ENCODE results near the gene CCSER1.

Gene CCSER1

DNA sequence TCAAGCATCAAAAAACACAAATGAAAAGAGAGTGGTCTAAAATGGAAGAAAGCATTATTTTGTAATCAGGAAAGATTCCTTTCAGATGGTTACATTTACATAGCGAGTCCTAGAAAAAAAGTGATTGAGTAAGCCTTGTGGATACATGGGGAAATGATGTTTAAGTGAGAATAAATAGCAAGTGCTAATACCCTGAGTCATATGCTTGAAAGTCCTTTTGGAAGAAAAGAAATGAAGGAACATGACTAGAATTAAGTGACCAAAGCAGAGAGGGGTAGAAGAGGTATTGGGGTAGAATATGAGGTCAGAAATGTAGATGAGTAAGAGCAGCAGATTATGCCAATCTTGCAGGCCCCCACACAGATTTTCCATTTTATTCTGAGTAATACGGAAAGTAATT, 1361.8 kb downstream of the CCSER1 start:
- no peaks in the 10 kb centered on the region for H3K79me2 ChIP-seq (ENCODE audit: control insufficient read depth, low read length)
- no peaks in the 10 kb centered on the region for H3K27me3 ChIP-seq (ENCODE audit: control insufficient read depth, low read length)
- H3K9me2 ChIP-seq (replicated peaks; ENCODE audit: control insufficient read depth, low read length) = no peaks in the 10 kb centered on the region
- no peak overlapping the region for H3K4me2 ChIP-seq (ENCODE audit: low read length)
- H3K4me3 ChIP-seq (ENCODE audit: low read length) = no peak overlapping the region
- no peak overlapping the region for H3K27ac ChIP-seq (ENCODE audit: low read depth, low read length)
- no peaks in the 10 kb centered on the region for H3F3A ChIP-seq (ENCODE audit: control insufficient read depth, insufficient read depth)
- no peaks in the 10 kb centered on the region for H3K4me1 ChIP-seq (ENCODE audit: control insufficient read depth, low read length)
- H3K9me3 ChIP-seq (ENCODE audit: control insufficient read depth, insufficient read depth, low read length) = no peaks in the 10 kb centered on the region
- no peak for TF ChIP-seq EZH2phosphoT487 (IDR thresholded peaks at IDR 0.05; ENCODE audit: borderline replicate concordance, low read length)
- TF ChIP-seq, protein P1, sequence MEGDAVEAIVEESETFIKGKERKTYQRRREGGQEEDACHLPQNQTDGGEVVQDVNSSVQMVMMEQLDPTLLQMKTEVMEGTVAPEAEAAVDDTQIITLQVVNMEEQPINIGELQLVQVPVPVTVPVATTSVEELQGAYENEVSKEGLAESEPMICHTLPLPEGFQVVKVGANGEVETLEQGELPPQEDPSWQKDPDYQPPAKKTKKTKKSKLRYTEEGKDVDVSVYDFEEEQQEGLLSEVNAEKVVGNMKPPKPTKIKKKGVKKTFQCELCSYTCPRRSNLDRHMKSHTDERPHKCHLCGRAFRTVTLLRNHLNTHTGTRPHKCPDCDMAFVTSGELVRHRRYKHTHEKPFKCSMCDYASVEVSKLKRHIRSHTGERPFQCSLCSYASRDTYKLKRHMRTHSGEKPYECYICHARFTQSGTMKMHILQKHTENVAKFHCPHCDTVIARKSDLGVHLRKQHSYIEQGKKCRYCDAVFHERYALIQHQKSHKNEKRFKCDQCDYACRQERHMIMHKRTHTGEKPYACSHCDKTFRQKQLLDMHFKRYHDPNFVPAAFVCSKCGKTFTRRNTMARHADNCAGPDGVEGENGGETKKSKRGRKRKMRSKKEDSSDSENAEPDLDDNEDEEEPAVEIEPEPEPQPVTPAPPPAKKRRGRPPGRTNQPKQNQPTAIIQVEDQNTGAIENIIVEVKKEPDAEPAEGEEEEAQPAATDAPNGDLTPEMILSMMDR (IDR thresholded peaks at IDR 0.05; ENCODE audit: low read depth, low read length, poor library complexity, severe bottlenecking) = no peak
- H4K20me1 ChIP-seq (ENCODE audit: control insufficient read depth, insufficient read depth, low read depth, low read length) = no peaks in the 10 kb centered on the region
- H3K36me3 ChIP-seq (ENCODE audit: control insufficient read depth, low read length) = no peaks in the 10 kb centered on the region

DNA sequence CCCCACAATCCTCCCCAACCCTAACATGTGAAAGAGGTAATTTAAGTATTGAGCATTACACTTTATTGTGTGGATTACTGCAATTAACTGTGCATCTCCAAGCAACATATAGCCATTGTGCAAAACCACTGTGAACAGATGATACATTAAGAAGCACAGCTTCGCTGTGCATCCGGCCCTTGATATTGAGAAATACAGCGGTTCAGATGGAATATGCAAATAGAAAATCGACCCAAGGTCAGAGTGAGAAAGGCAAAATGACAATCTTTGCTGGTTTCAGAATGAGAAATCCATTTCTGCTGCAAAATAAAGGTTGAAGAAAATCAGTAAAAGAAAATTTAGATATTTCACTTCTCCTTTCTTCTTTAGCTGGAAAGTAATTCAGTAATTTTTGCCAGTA, 1370.7 kb downstream of the CCSER1 start:
- H3K27ac ChIP-seq (ENCODE audit: low read depth, low read length) = no peak overlapping the region

DNA sequence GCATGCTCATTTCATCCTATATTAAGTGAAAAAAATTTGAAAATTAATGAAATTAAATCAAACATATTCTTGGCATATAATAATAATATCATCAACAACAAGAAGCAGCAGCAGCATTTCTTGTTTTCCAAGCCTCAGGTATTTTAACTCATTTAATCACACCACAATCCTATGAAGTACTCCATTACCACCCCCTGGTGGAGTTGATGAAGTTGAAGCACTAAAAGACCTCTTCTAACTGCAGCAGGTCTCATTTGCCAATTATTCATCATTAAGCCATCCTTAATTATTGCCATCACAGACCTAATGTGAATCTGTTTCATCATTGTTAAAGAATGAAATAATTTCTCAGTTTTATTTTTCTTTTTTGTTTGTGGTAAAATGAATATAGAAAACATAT, 1375.2 kb downstream of the CCSER1 start:
- H3K27ac ChIP-seq (ENCODE audit: low read depth, low read length) = no peak overlapping the region
- no peaks in the 10 kb centered on the region for H3K4me1 ChIP-seq (ENCODE audit: control insufficient read depth, low read length)
- no peaks in the 10 kb centered on the region for H3K27me3 ChIP-seq (ENCODE audit: control insufficient read depth, low read length)
- H3K4me3 ChIP-seq (ENCODE audit: low read length) = no peak overlapping the region
- no peaks in the 10 kb centered on the region for H4K20me1 ChIP-seq (ENCODE audit: control insufficient read depth, insufficient read depth, low read depth, low read length)
- no peaks in the 10 kb centered on the region for H3K9me3 ChIP-seq (ENCODE audit: control insufficient read depth, insufficient read depth, low read length)
- H3K9me2 ChIP-seq (replicated peaks; ENCODE audit: control insufficient read depth, low read length) = no peaks in the 10 kb centered on the region
- no peaks in the 10 kb centered on the region for H3K36me3 ChIP-seq (ENCODE audit: control insufficient read depth, low read length)
- no peak overlapping the region for H3K4me2 ChIP-seq (ENCODE audit: low read length)
- no peaks in the 10 kb centered on the region for H3F3A ChIP-seq (ENCODE audit: control insufficient read depth, insufficient read depth)
- H3K79me2 ChIP-seq (ENCODE audit: control insufficient read depth, low read length) = no peaks in the 10 kb centered on the region
- no peak for TF ChIP-seq EZH2phosphoT487 (IDR thresholded peaks at IDR 0.05; ENCODE audit: borderline replicate concordance, low read length)
- TF ChIP-seq, protein P1 (IDR thresholded peaks at IDR 0.05; ENCODE audit: low read depth, low read length, poor library complexity, severe bottlenecking) = no peak

More for the DNA sequence above, 1370.7 kb downstream of the CCSER1 start:
- Histone ChIP-seq H3K4me2 (ENCODE audit: low read length) (no peak overlapping the region), H3F3A (ENCODE audit: control insufficient read depth, insufficient read depth) (no peaks in the 10 kb centered on the region), H4K20me1 (ENCODE audit: control insufficient read depth, insufficient read depth, low read depth, low read length) (no peaks in the 10 kb centered on the region), H3K9me3 (ENCODE audit: control insufficient read depth, insufficient read depth, low read length) (no peaks in the 10 kb centered on the region), H3K4me1 (ENCODE audit: control insufficient read depth, low read length) (no peaks in the 10 kb centered on the region), H3K27me3 (ENCODE audit: control insufficient read depth, low read length) (no peaks in the 10 kb centered on the region), H3K4me3 (ENCODE audit: low read length) (no peak overlapping the region), H3K79me2 (ENCODE audit: control insufficient read depth, low read length) (no peaks in the 10 kb centered on the region), H3K36me3 (ENCODE audit: control insufficient read depth, low read length) (no peaks in the 10 kb centered on the region), H3K9me2 (replicated peaks; ENCODE audit: control insufficient read depth, low read length) (no peaks in the 10 kb centered on the region)
- TF ChIP-seq, protein P1 (IDR thresholded peaks at IDR 0.05; ENCODE audit: low read depth, low read length, poor library complexity, severe bottlenecking) = no peak
- TF ChIP-seq EZH2phosphoT487 (IDR thresholded peaks at IDR 0.05; ENCODE audit: borderline replicate concordance, low read length) = no peak

DNA sequence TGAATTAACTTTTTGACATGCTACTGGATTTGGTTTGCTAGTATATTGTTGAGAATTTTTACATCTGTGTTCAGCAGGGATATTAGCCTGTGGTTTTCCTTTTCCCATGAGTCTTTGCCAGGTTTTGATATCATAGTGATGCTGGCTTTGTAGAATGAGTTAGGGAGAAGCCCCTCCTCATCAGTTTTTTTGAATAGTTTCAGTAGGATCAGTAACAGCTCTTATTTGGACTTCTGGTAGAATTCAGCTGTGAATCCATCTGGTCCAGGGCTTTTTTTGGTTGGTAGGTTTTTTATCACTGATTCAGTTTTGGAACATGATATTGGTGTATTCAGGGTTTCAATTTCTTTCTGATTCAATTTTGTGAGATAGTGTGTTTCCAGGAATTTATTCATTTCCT, 1386.1 kb downstream of the CCSER1 start:
- Histone ChIP-seq H3K9me3 (ENCODE audit: control insufficient read depth, insufficient read depth, low read length) (no peaks in the 10 kb centered on the region), H3K79me2 (ENCODE audit: control insufficient read depth, low read length) (no peaks in the 10 kb centered on the region)
- TF ChIP-seq, protein P1 (IDR thresholded peaks at IDR 0.05; ENCODE audit: low read depth, low read length, poor library complexity, severe bottlenecking) = no peak
- TF ChIP-seq EZH2phosphoT487 (IDR thresholded peaks at IDR 0.05; ENCODE audit: borderline replicate concordance, low read length) = no peak

More for the DNA sequence above, 1386.1 kb downstream of the CCSER1 start:
- no peaks in the 10 kb centered on the region for H3K36me3 ChIP-seq (ENCODE audit: control insufficient read depth, low read length)
- no peaks in the 10 kb centered on the region for H3K27me3 ChIP-seq (ENCODE audit: control insufficient read depth, low read length)
- no peaks in the 10 kb centered on the region for H3K4me1 ChIP-seq (ENCODE audit: control insufficient read depth, low read length)
- no peak overlapping the region for H3K4me2 ChIP-seq (ENCODE audit: low read length)
- no peaks in the 10 kb centered on the region for H4K20me1 ChIP-seq (ENCODE audit: control insufficient read depth, insufficient read depth, low read depth, low read length)
- no peaks in the 10 kb centered on the region for H3K9me2 ChIP-seq (replicated peaks; ENCODE audit: control insufficient read depth, low read length)
- no peak overlapping the region for H3K4me3 ChIP-seq (ENCODE audit: low read length)
- no peak overlapping the region for H3K27ac ChIP-seq (ENCODE audit: low read depth, low read length)
- H3F3A ChIP-seq (ENCODE audit: control insufficient read depth, insufficient read depth) = no peaks in the 10 kb centered on the region
